ENCODE measurements around the gene NHLRC2. TPM values are rescaled to one million over a fixed set of nuclear protein-coding genes. Genes with fewer than 3 reads are reported as not detected.

Gene NHLRC2
- total and polyA plus RNA-seq, 8 donors, result 2.8 to 112 (median 16.4) TPM

DNA sequence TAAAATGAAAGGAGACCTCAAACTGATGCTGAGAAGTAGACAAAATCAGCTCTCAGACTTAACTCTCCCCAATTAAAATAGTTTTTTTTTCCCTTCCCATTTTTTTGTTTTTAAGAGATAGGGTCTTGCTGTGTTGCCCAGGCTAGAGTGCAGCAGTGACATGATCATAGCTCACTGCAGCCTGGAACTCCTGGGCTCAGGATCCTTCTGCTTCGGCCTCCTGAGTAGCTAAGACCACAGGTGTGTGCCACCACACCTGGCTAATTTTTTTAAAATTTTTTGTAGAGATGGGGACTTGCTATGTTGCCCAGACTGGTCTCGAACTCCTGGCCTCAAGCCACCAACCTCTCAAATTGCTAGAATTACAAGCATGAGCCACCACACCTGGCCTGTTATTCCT is 61.1 kb downstream of the NHLRC2 start:
- H3K27me3 ChIP-seq, result no peaks in the 10 kb centered on the region
- H3K4me3 ChIP-seq, result no peak overlapping the region
- 91 to 98% (median 96%) methylated on average over 2 of the region's 2 CpGs for WGBS, 5 donors
- H3K9me3 ChIP-seq, result no peaks in the 10 kb centered on the region
- DNase-seq, result no peak
- no peak overlapping the region for H3K27ac ChIP-seq
- peaks cover 0 to 22% (median 17%) of the 10 kb centered on the region in 4 donors for H3K36me3 ChIP-seq
- intact Hi-C loops (cut with DNase I; ENCODE audit: low total_unique reads), result no loop called here
- H3K4me1 ChIP-seq, result peaks cover 0 to 6% (median under 1%) of the 10 kb centered on the region in 4 donors
- TF ChIP-seq, protein P1, sequence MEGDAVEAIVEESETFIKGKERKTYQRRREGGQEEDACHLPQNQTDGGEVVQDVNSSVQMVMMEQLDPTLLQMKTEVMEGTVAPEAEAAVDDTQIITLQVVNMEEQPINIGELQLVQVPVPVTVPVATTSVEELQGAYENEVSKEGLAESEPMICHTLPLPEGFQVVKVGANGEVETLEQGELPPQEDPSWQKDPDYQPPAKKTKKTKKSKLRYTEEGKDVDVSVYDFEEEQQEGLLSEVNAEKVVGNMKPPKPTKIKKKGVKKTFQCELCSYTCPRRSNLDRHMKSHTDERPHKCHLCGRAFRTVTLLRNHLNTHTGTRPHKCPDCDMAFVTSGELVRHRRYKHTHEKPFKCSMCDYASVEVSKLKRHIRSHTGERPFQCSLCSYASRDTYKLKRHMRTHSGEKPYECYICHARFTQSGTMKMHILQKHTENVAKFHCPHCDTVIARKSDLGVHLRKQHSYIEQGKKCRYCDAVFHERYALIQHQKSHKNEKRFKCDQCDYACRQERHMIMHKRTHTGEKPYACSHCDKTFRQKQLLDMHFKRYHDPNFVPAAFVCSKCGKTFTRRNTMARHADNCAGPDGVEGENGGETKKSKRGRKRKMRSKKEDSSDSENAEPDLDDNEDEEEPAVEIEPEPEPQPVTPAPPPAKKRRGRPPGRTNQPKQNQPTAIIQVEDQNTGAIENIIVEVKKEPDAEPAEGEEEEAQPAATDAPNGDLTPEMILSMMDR (IDR thresholded peaks at IDR 0.05), result no peak
- TF ChIP-seq EP300 (IDR thresholded peaks at IDR 0.05), result no peak
- TF ChIP-seq POLR2A (IDR thresholded peaks at IDR 0.05), result no peak
- TF ChIP-seq POLR2AphosphoS5 (IDR thresholded peaks at IDR 0.05), result no peak

DNA sequence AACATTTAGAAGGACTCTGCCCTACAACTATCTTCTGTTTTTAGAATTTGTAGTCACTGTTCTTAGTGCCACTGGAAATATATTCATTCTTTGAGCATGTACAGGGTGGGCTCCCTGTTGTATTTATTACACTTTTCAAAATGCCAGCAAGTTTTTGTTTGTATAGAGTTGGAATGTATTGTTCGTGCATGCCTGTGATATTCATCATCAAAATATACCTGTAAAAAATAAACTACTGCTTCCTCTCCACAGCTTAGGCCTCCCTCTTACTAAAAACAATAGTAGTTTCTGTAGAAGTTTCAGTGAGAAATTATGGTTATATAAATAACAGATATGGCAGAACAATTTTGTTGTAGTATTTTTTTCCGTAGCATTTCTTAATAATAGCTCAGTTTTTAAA is 61.6 kb downstream of the NHLRC2 start:
- Histone ChIP-seq H3K27ac (no peak overlapping the region), H3K4me3 (no peak overlapping the region), H3K9me3 (no peaks in the 10 kb centered on the region), H3K36me3 (peaks cover 0 to 22% (median 16%) of the 10 kb centered on the region in 4 donors), H3K4me1 (peaks cover 0 to under 1% (median 0%) of the 10 kb centered on the region in 4 donors), H3K27me3 (no peaks in the 10 kb centered on the region)
- intact Hi-C loops (cut with DNase I; ENCODE audit: low total_unique reads), result no loop called here
- 77 to 88% (median 85%) methylated on average over 2 of the region's 2 CpGs for WGBS, 5 donors
- no peak for DNase-seq
- TF ChIP-seq EP300 (IDR thresholded peaks at IDR 0.05) (no peak), POLR2A (IDR thresholded peaks at IDR 0.05) (no peak), POLR2AphosphoS5 (IDR thresholded peaks at IDR 0.05) (no peak)
- TF ChIP-seq, protein P1 (IDR thresholded peaks at IDR 0.05), result no peak

DNA sequence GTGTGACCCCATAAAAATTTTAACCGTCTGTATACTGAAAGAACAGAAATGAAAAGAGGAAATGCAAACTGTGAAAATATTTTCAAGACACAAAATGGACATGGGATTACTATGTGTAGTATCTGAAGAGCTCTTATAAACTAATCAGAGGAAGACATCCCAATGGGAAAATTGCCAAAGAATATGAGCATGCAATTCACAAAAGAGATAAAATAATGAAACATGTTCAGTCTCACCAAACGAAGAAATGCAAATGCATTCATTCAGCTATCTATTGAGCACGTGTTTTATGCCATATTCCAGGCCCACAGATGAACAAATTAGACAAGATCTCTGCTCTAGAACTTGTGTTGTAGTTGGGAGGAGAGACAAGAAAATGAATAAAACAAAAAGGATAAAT is 63.2 kb downstream of the NHLRC2 start:
- Histone ChIP-seq H3K4me3 (no peak overlapping the region), H3K9me3 (no peaks in the 10 kb centered on the region), H3K36me3 (peaks cover 0 to 11% (median 8%) of the 10 kb centered on the region in 4 donors), H3K4me1 (peaks cover 0 to 10% (median 2%) of the 10 kb centered on the region in 4 donors), H3K27ac (no peak overlapping the region), H3K27me3 (no peaks in the 10 kb centered on the region)
- intact Hi-C loops (cut with DNase I; ENCODE audit: low total_unique reads), result no loop called here
- 87 to 95% (median 91%) methylated on average over 3 of the region's 3 CpGs for WGBS, 5 donors
- DNase-seq, result no peak
- no peak for TF ChIP-seq POLR2AphosphoS5 (IDR thresholded peaks at IDR 0.05)
- no peak for TF ChIP-seq EP300 (IDR thresholded peaks at IDR 0.05)
- TF ChIP-seq, protein P1 (IDR thresholded peaks at IDR 0.05), result no peak
- no peak for TF ChIP-seq POLR2A (IDR thresholded peaks at IDR 0.05)

DNA sequence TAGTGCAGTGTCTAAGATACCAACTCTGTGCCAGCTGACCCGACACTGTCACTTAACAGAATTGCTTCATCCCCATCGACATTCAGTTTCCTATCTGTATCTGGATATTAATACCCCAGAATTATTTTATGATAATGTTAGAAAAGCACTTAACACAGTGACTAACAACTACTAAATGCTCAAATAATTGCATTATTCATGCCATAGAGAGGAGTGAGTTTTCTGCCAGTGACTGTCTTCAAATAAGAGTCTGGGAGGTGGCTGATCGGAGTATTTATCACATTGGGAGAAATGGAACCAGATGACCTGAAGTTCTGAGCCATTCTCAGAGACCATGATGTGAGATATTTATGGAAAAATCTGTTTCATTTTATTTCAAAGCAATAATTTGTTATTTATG is 65.7 kb downstream of the NHLRC2 start:
- 76 to 90% (median 86%) methylated on average over 3 of the region's 3 CpGs for WGBS, 5 donors
- intact Hi-C loops (cut with DNase I; ENCODE audit: low total_unique reads), result no loop called here

More for the DNA sequence above, 65.7 kb downstream of the NHLRC2 start:
- H3K4me1 ChIP-seq, result peaks cover 0 to 15% (median 2%) of the 10 kb centered on the region in 4 donors
- H3K9me3 ChIP-seq, result peaks cover 0 to 7% (median 3%) of the 10 kb centered on the region in 4 donors
- no peak for DNase-seq
- H3K36me3 ChIP-seq, result peaks cover 0 to 6% (median 0%) of the 10 kb centered on the region in 4 donors
- TF ChIP-seq POLR2A (IDR thresholded peaks at IDR 0.05), result no peak
- TF ChIP-seq, protein P1 (IDR thresholded peaks at IDR 0.05), result no peak
- TF ChIP-seq POLR2AphosphoS5 (IDR thresholded peaks at IDR 0.05), result no peak
- no peak for TF ChIP-seq EP300 (IDR thresholded peaks at IDR 0.05)
- no peaks in the 10 kb centered on the region for H3K27me3 ChIP-seq
- no peak overlapping the region for H3K27ac ChIP-seq
- no peak overlapping the region for H3K4me3 ChIP-seq

All from stomach (tissue), 9 donors.